Heart left ventricle (tissue), 13 donors: ENCODE results near the gene PML.
"Not testable (repeated sequence)": the region's sequence is repeated elsewhere in the genome, so short reads cannot be mapped to it uniquely, and the experiment has no call there.

Experiments
- POLR2A ChIP-seq, 2 donors: fragments of 450-650 bp; IDR thresholded peaks; one replicate each; pipeline ENCODE4 v1.6.1; 2017; ENCODE audit warnings: antibody characterized with exemption in 2 of 2, mild to moderate bottlenecking in 2 of 2, moderate library complexity in 2 of 2
- TF ChIP-seq, protein P1 (sequence below), 12 donors: fragments of 200-600 bp; sonication (generic) in 4 of 12; IDR thresholded peaks; one replicate each; pipeline versions ENCODE4 v1.5.0 to v1.8.0; 2018 to 2022; ENCODE audit warnings: antibody characterized with exemption in 12 of 12, mild to moderate bottlenecking in 5 of 12
- donor health status: ischemic (EF 13 %, LVEDD 7.1; RV severe dilation, severe dysfunction).
- donor health status: DM: no; HTN: yes; CAD: no.
- donor health status: DM: no; HTN: no; CAD: no.
- donor health status: ischemic (EF 25% LVEDD 6.9; RV normal size, moderate dysfunction).
- donor health status: ischemic (EF 25% LVEDD 5.7; RV mildly dilated, moderate dysfunction).
- donor health status: ischemic (EF 35%, LVEDD 5.7; RV mildly dilated, moderate dysfunction).
- donor health status: nonischemic (EF 11% LVEDD 7.7; RV severe dilation, severe dysfunction).
- donor health status: DM: yes; HTN: yes; CAD: no.
- donor health status: PGD.
- donor health status: ischemic (EF 29% LVEDD 5.4; RV normal size, mild dysfunction).
- donor health status: nonischemic (EF 23%, LVEDD 6.1; RV moderate dilation, normal function).

DNA sequence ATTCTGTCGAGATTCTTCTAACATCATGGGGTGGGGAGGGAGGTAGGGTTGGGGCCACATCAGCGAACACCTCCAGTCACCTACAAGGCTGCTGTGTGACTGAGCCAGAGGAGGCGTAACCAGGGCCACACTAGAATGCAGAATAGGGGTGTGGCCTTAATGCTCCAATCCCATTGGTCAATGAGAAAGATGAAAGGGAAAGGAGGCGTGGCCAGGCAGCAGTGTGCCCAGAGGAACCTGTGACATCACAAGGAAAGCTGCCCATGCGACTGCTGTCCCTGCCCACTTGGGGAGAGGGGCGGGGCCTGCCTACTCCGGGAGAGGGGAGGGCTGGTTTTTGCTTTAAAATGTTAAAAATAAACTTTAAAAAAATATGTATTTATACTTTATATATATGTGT is 87.9 kb downstream of the PML start, which contains the start of gene GOLGA6A:
- TF ChIP-seq POLR2A (IDR thresholded peaks at IDR 0.05): not testable (repeated sequence)
- TF ChIP-seq, protein P1, sequence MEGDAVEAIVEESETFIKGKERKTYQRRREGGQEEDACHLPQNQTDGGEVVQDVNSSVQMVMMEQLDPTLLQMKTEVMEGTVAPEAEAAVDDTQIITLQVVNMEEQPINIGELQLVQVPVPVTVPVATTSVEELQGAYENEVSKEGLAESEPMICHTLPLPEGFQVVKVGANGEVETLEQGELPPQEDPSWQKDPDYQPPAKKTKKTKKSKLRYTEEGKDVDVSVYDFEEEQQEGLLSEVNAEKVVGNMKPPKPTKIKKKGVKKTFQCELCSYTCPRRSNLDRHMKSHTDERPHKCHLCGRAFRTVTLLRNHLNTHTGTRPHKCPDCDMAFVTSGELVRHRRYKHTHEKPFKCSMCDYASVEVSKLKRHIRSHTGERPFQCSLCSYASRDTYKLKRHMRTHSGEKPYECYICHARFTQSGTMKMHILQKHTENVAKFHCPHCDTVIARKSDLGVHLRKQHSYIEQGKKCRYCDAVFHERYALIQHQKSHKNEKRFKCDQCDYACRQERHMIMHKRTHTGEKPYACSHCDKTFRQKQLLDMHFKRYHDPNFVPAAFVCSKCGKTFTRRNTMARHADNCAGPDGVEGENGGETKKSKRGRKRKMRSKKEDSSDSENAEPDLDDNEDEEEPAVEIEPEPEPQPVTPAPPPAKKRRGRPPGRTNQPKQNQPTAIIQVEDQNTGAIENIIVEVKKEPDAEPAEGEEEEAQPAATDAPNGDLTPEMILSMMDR (IDR thresholded peaks at IDR 0.05): not testable (repeated sequence)
